A549 treated with AZD2906 at 1 μM for 4 hours (cell line): ENCODE data around the gene PLEKHB1. TPM values are rescaled to one million over a fixed set of nuclear protein-coding genes. Genes with fewer than 3 reads are reported as not detected.

Experiments
- total RNA-seq: library from RNA; stranded (reverse); fragments of 200-300 nt; extraction: Qiagen RNA extraction; gene quantifications from 5 replicates; pipeline ENCODE4 v1.2.3, GENCODE V29; 2022

Gene PLEKHB1, protein sequence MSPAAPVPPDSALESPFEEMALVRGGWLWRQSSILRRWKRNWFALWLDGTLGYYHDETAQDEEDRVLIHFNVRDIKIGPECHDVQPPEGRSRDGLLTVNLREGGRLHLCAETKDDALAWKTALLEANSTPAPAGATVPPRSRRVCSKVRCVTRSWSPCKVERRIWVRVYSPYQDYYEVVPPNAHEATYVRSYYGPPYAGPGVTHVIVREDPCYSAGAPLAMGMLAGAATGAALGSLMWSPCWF
- total RNA-seq = 0.63 to 1.0 TPM (median 0.85 TPM) in 5 replicates

DNA sequence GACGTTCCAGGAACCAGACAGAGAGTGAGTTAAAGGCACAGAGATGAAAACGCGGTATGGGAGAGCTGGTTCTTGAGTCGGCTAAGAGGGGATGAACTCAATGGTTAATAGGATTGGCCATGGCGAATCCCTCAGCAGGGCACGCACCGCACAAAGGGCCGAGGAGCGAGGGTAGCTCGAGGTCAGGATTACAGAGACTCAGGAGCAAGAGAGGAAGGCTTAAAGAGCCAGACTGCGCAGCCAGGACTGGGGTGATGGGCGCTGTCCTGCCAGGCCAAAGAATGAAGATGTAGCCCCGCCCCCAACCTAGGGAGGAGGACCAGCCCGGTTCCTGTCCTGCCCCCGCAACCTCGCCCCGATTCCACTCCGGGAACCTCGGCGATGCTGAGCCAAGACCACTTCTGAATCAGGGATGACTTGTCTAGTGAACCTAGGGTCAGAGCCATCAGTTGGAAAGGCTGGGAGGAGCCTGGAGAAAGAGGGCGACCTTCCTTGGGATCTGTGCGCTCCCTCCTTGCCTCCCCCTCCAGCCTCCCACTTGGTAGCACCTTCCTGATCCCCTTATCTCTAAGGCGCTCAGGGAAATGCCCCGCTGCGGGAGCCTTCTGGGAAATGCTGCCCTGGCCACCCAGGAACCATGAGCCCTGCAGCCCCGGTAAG, at the start of gene PLEKHB1:
Gene PLEKHB1, plus strand, starts transcription at position 610 of the 660 bp plus-strand sequence. Its CDS starts 28 bp downstream, at position 638.

DNA sequence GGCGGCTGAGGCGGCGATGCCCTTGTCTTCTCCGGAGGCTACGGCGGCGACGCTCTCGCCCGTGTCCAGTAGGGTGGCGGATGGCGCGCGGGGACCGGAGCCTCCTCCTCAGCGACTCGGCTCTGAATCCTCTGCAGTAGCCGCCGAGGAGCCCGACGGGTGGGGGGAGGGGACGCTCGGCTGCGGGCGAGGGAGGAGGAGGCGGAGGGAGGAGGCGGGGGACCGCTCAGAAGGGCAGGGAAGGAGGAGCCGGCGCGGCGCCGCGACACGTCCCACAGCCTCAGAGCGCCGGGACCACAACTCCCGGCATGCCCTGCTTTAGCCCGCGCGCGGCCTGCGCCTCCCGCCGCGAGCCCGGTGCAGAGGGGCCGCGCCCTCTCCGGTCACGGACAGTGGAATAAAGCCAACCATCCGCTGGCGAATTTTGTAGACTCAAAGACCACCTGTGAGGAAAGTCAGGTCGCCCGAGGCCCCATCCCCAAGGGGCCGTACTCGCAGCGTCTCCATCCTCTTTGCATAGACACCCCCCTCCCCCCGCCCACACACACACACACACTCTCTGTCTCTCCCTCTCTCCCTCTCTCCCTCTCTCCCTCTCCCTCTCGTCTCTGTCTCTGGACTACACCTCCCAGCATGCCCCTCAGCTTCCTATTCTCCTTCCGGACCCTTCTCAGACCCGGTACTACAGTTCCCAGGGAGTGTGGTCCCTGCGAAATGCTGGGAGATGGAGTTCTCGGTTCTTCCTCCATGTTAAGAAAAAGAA, 48.2 kb upstream of the PLEKHB1 start, which contains the start of gene FAM168A:
Gene FAM168A, minus strand, starts transcription at position 157 of the 763 bp plus-strand sequence. CDS start 129,638 bp downstream, outside the sequence.

Other genes starting within 250 kb of the PLEKHB1 start
- 10.3 to 15.4 TPM (median 13.8 TPM) in 5 replicates for gene FAM168A, start 48.5 kb upstream of the PLEKHB1 start, total RNA-seq
- 53.9 to 69.3 TPM (median 63.3 TPM) in 5 replicates for gene RAB6A, start 114.5 kb downstream of the PLEKHB1 start, total RNA-seq
- gene MRPL48, start 141.3 kb downstream of the PLEKHB1 start, total RNA-seq = 43.3 to 55.6 TPM (median 45.9 TPM) in 5 replicates
- gene COA4, start 230.3 kb downstream of the PLEKHB1 start, total RNA-seq = 122 to 138 TPM (median 130 TPM) in 5 replicates
- 10.6 to 13.0 TPM (median 12.1 TPM) in 5 replicates for gene PAAF1, start 230.4 kb downstream of the PLEKHB1 start, total RNA-seq